PC-9 (cell line): Measurements from ENCODE around the gene SEMA3E. TPM values are rescaled to one million over a fixed set of nuclear protein-coding genes. Genes with fewer than 3 reads are reported as not detected.
"Not testable (repeated sequence)": the region's sequence is repeated elsewhere in the genome, so short reads cannot be mapped to it uniquely, and the experiment has no call there.

Experiments used
- BruUV-seq: library from RNA; stranded (reverse); fragments of 400-500 nt; replicated peaks from 2 replicates; lab custom pipeline; 2021; lab: Mats Ljungman, UMichigan
- CTCF ChIA-PET: fragments of 300-600 bp; sonication (Branson Sonifier 250); formaldehyde crosslinking; loops from one replicate; lab custom pipeline; 2022; ENCODE audit warnings: antibody characterized with exemption; lab: Charles Lee
- POLR2A ChIA-PET: fragments of 300-600 bp; sonication (Branson Sonifier 250); formaldehyde crosslinking; loops from one replicate; lab custom pipeline; 2022; ENCODE audit warnings: antibody characterized with exemption; ENCODE audit not compliant: unreplicated experiment; lab: Charles Lee
- DNase-seq, 2 experiments: peaks; one replicate each; pipeline versions ENCODE4 v3.0.0 to v3.0.0-alpha.2; 2015 to 2022; ENCODE audit warnings: mixed read lengths in 1 of 2
- H2AFZ ChIP-seq: fragments of 200-600 bp; sonication (generic); 2 replicates; pipeline ENCODE4 v1.8.1; 2017; ENCODE audit warnings: antibody characterized with exemption
- H3F3A ChIP-seq: fragments of 200-600 bp; sonication (generic); 2 replicates; pipeline ENCODE4 v1.8.1; 2017; ENCODE audit warnings: antibody characterized with exemption, mild to moderate bottlenecking, low read depth; ENCODE audit not compliant: insufficient read depth
- H3K27ac ChIP-seq: fragments of 200-600 bp; sonication (generic); 2 replicates; pipeline ENCODE4 v1.6.1; 2016; ENCODE audit warnings: mixed run types
- H3K27me3 ChIP-seq: fragments of 200-600 bp; sonication (generic); 2 replicates; pipeline ENCODE4 v1.6.1; 2016; ENCODE audit warnings: low read depth, mixed run types; ENCODE audit not compliant: insufficient read depth
- H3K36me3 ChIP-seq: fragments of 200-600 bp; sonication (generic); 2 replicates; pipeline ENCODE4 v1.6.1; 2016; ENCODE audit warnings: low read depth, mixed run types
- H3K4me1 ChIP-seq: fragments of 200-600 bp; sonication (generic); replicated peaks from 2 replicates; pipeline ENCODE4 v1.6.1; 2016; ENCODE audit warnings: mixed run types; ENCODE audit not compliant: insufficient read depth
- H3K4me2 ChIP-seq: fragments of 200-600 bp; sonication (generic); 2 replicates; pipeline ENCODE4 v1.6.1; 2017; ENCODE audit warnings: mixed run types
- H3K4me3 ChIP-seq: fragments of 200-600 bp; sonication (generic); 2 replicates; pipeline ENCODE4 v1.6.1; 2016; ENCODE audit warnings: mixed run types
- H3K79me2 ChIP-seq: fragments of 200-600 bp; sonication (generic); 2 replicates; pipeline ENCODE4 v1.6.1; 2017; ENCODE audit warnings: low read depth, mixed run types
- H3K9me2 ChIP-seq: fragments of 200-600 bp; sonication (generic); 2 replicates; pipeline ENCODE4 v1.8.1; 2017; ENCODE audit warnings: mild to moderate bottlenecking; ENCODE audit not compliant: insufficient read depth
- H3K9me3 ChIP-seq: fragments of 200-600 bp; sonication (generic); 2 replicates; pipeline ENCODE4 v1.8.1; 2016; ENCODE audit warnings: low read depth; ENCODE audit not compliant: insufficient read depth
- H4K20me1 ChIP-seq: fragments of 200-600 bp; sonication (generic); 2 replicates; pipeline ENCODE4 v1.8.1; 2017; ENCODE audit not compliant: insufficient read depth
- CTCF ChIP-seq: fragments of 200-600 bp; sonication (generic); conservative IDR thresholded peaks from 2 replicates; pipeline ENCODE4 v1.6.1; 2017; ENCODE audit warnings: mixed run types, antibody characterized with exemption, mild to moderate bottlenecking, moderate library complexity
- EZH2 ChIP-seq: fragments of 200-600 bp; sonication (generic); IDR thresholded peaks from 2 replicates; pipeline ENCODE4 v1.8.0; 2017; ENCODE audit warnings: antibody characterized with exemption, low read depth
- intact Hi-C: fragments of 100-400 bp; cut with micrococcal nuclease; formaldehyde crosslinking; loops from one replicate; pipeline ENCODE4 v1.10.0; 2022; ENCODE audit not compliant: unreplicated experiment
- total RNA-seq: library from RNA; stranded (reverse); gene quantifications from 2 replicates; pipeline ENCODE4 v1.2.3, GENCODE V29; 2021

Gene SEMA3E
- total RNA-seq, 1 experiment from 2014 or later = 2.1 TPM

GRCh38 chr7:83466956-83467355 lies 182.0 kb downstream of the SEMA3E start:
- H2AFZ ChIP-seq = no peak overlapping the region
- H3K27me3 ChIP-seq = no peaks in the 10 kb centered on the region
- TF ChIP-seq CTCF (no peak), EZH2 (no peak)
- no peak for DNase-seq
- intact Hi-C loops = no loop called here
- POLR2A ChIA-PET = no interaction called here
- no peaks in the 10 kb centered on the region for H3K36me3 ChIP-seq
- no peak overlapping the region for H3K4me2 ChIP-seq
- no peak overlapping the region for H3K27ac ChIP-seq
- no peak overlapping the region for H3K4me3 ChIP-seq
- H3K4me1 ChIP-seq = peaks cover 19% of the 10 kb centered on the region
- peaks cover 8% of the 10 kb centered on the region for H3F3A ChIP-seq
- no peaks in the 10 kb centered on the region for H3K9me2 ChIP-seq
- H3K9me3 ChIP-seq = peaks cover 9% of the 10 kb centered on the region; the same call in 1 of the 2 replicates
- CTCF ChIA-PET = no interaction called here
- no TSS peak for BruUV-seq
- no peaks in the 10 kb centered on the region for H3K79me2 ChIP-seq
- no peaks in the 10 kb centered on the region for H4K20me1 ChIP-seq

GRCh38 chr7:83466187-83466923 lies 182.6 kb downstream of the SEMA3E start:
- no peak overlapping the region for H3K4me3 ChIP-seq
- CTCF ChIA-PET = no interaction called here
- no peaks in the 10 kb centered on the region for H3K9me2 ChIP-seq
- DNase-seq = no peak
- H3K36me3 ChIP-seq = no peaks in the 10 kb centered on the region
- TF ChIP-seq CTCF (no peak), EZH2 (no peak)
- H3K79me2 ChIP-seq = no peaks in the 10 kb centered on the region
- POLR2A ChIA-PET = no interaction called here
- BruUV-seq = no TSS peak
- peaks cover 19% of the 10 kb centered on the region for H3K4me1 ChIP-seq
- no peak overlapping the region for H3K27ac ChIP-seq
- no peaks in the 10 kb centered on the region for H3K27me3 ChIP-seq
- intact Hi-C loops = no loop called here
- no peak overlapping the region for H3K4me2 ChIP-seq
- peaks cover 8% of the 10 kb centered on the region for H3F3A ChIP-seq
- H2AFZ ChIP-seq = no peak overlapping the region
- H3K9me3 ChIP-seq = peaks cover 9% of the 10 kb centered on the region; the same call in 1 of the 2 replicates
- no peaks in the 10 kb centered on the region for H4K20me1 ChIP-seq

GRCh38 chr7:83465643-83466042 lies 183.3 kb downstream of the SEMA3E start:
- H2AFZ ChIP-seq = no peak overlapping the region
- TF ChIP-seq CTCF (no peak), EZH2 (no peak)
- no peaks in the 10 kb centered on the region for H3K9me2 ChIP-seq
- BruUV-seq = no TSS peak
- H3F3A ChIP-seq = peaks cover 8% of the 10 kb centered on the region
- ChIA-PET POLR2A (no interaction called here), CTCF (no interaction called here)
- H3K27me3 ChIP-seq = no peaks in the 10 kb centered on the region
- H3K4me3 ChIP-seq = no peak overlapping the region
- peaks cover 9% of the 10 kb centered on the region; the same call in 1 of the 2 replicates for H3K9me3 ChIP-seq
- H3K79me2 ChIP-seq = no peaks in the 10 kb centered on the region
- DNase-seq = no peak
- peaks cover 19% of the 10 kb centered on the region for H3K4me1 ChIP-seq
- no peak overlapping the region for H3K27ac ChIP-seq
- intact Hi-C loops = no loop called here
- no peaks in the 10 kb centered on the region for H4K20me1 ChIP-seq
- no peak overlapping the region for H3K4me2 ChIP-seq
- H3K36me3 ChIP-seq = no peaks in the 10 kb centered on the region

GRCh38 chr7:83461820-83462219 lies 187.1 kb downstream of the SEMA3E start:
- H3K4me1 ChIP-seq, H3K27me3 ChIP-seq, H3K4me2 ChIP-seq, H3K4me3 ChIP-seq, H3K9me2 ChIP-seq, H4K20me1 ChIP-seq, CTCF ChIA-PET, intact Hi-C loops, POLR2A ChIA-PET, DNase-seq, H3K79me2 ChIP-seq, H3K9me3 ChIP-seq, H3K36me3 ChIP-seq, H3F3A ChIP-seq, BruUV-seq, H2AFZ ChIP-seq, H3K27ac ChIP-seq: not testable (repeated sequence)

- H3K4me2 ChIP-seq, BruUV-seq, H3K9me3 ChIP-seq, H3K27me3 ChIP-seq, DNase-seq, H3K9me2 ChIP-seq, H3K79me2 ChIP-seq, H2AFZ ChIP-seq, intact Hi-C loops, POLR2A ChIA-PET, H3F3A ChIP-seq, CTCF ChIA-PET, H4K20me1 ChIP-seq, H3K4me3 ChIP-seq, H3K4me1 ChIP-seq, H3K36me3 ChIP-seq, H3K27ac ChIP-seq: not testable (repeated sequence)
Observed at GRCh38 chr7:83459930-83460653, 188.8 kb downstream of the SEMA3E start.
